ENCODE measurements around the gene TRIM41. TPM values are rescaled to one million over a fixed set of nuclear protein-coding genes. Genes with fewer than 3 reads are reported as not detected.

Gene TRIM41
- total and polyA plus RNA-seq, 9 of the 15 experiments (the other 6 are each of a cell fraction or from before 2014, with no cell fraction given), result 1.8 to 47.6 (median 20.9) TPM

GRCh38 chr5:181223058-181223728 lies at the start of gene TRIM41 (continued):
- TF ChIP-seq, protein P1, sequence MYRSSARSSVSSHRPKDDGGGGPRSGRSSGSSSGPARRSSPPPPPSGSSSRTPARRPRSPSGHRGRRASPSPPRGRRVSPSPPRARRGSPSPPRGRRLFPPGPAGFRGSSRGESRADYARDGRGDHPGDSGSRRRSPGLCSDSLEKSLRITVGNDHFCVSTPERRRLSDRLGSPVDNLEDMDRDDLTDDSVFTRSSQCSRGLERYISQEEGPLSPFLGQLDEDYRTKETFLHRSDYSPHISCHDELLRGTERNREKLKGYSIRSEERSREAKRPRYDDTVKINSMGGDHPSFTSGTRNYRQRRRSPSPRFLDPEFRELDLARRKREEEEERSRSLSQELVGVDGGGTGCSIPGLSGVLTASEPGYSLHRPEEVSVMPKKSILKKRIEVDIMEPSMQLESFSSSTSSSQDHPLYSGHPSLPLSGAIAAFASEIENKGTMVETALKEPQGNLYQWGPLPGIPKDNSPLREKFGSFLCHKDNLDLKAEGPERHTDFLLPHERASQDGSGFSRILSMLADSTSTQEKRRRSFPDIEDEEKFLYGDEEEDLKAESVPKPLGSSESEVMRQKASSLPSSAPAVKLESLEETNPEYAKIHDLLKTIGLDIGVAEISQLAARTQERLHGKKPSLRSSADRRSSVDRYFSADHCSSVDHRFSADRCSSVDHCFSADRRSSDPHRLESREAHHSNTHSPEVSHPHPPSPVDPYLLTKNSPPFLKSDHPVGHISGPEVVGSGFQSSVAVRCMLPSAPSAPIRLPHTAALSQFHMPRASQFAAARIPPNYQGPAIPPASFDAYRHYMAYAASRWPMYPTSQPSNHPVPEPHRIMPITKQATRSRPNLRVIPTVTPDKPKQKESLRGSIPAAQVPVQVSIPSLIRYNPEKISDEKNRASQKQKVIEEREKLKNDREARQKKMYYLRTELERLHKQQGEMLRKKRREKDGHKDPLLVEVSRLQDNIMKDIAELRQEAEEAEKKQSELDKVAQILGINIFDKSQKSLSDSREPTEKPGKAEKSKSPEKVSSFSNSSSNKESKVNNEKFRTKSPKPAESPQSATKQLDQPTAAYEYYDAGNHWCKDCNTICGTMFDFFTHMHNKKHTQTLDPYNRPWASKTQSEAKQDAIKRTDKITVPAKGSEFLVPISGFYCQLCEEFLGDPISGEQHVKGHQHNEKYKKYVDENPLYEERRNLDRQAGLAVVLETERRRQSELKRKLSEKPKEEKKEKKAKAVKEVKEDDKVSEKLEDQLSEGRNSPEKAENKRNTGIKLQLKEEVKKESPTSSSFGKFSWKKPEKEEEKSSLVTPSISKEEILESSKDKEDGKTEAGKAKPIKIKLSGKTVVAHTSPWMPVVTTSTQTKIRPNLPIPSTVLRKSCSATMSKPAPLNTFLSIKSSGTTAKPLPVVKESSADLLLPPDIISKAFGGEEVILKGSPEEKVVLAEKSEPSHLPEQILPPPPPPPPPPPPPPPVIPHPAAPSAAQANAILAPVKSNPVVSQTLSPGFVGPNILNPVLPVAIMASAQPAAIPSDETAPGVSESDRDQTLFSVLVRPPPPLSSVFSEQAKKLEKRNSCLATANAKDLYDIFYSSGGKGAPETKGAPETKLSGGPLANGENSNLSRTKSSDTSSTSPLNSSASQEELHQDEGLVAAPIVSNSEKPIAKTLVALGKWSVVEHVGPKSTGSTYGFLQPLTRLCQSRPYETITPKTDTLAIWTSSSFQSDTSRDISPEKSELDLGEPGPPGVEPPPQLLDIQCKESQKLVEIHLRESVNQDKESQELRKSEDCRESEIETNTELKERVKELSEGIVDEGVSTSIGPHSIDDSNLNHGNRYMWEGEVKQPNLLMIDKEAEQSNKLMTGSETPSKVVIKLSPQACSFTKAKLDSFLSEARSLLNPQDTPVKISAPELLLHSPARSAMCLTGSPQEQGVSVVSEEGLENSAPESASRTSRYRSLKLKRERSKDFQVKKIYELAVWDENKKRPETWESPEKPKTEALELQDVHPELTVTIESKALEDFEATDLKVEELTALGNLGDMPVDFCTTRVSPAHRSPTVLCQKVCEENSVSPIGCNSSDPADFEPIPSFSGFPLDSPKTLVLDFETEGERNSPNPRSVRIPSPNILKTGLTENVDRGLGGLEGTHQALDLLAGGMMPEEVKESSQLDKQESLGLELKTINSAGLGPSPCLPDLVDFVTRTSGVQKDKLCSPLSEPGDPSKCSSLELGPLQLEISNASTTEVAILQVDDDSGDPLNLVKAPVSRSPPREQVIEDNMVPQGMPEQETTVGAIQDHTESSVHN (IDR thresholded peaks at IDR 0.05; ENCODE audit: borderline replicate concordance in 1 of 2, low read depth in 1 of 2), result no peak
- TF ChIP-seq ZNF3 (CRISPR knock-in tag; IDR thresholded peaks at IDR 0.05) (no peak), CCAR2 (IDR thresholded peaks at IDR 0.05; ENCODE audit: low read depth, low read length) (no peak), CREM (IDR thresholded peaks at IDR 0.05; ENCODE audit: low read depth) (peak; percentile 74), ZBTB9 (CRISPR knock-in tag; IDR thresholded peaks at IDR 0.05) (peak; percentile 75; the same call in 1 of the 2 replicates), HNRNPH1 (optimal IDR thresholded peaks at IDR 0.05; ENCODE audit: low read depth, low read length) (no peak), ATF4 (CRISPR knock-in tag; IDR thresholded peaks at IDR 0.05) (no peak), BCL6 (CRISPR knock-in tag; IDR thresholded peaks at IDR 0.05) (no peak), CBX1 (IDR thresholded peaks at IDR 0.05; ENCODE audit: low read depth) (no peak; the same call in 1 of the 2 replicates), FOXK2 (conservative IDR thresholded peaks at IDR 0.05 in 1 of 2, IDR thresholded peaks at IDR 0.05 in 1 of 2; ENCODE audit: low read depth in 2 of 2) (peak; percentile 82 to 84), ZNF354B (CRISPR knock-in tag; IDR thresholded peaks at IDR 0.05) (no peak), RBM39 (optimal IDR thresholded peaks at IDR 0.05; ENCODE audit: low read depth, low read length) (peak; percentile 67), RBBP5 (IDR thresholded peaks at IDR 0.05; ENCODE audit: borderline replicate concordance, insufficient read depth, low read length, poor library complexity, severe bottlenecking) (peak; percentile 93), KAT2B (IDR thresholded peaks at IDR 0.05; ENCODE audit: low read depth, low read length) (no peak), TCF7 (IDR thresholded peaks at IDR 0.05; ENCODE audit: borderline replicate concordance) (no peak), MTF1 (CRISPR knock-in tag; IDR thresholded peaks at IDR 0.05; ENCODE audit: borderline replicate concordance) (no peak), SRSF7 (optimal IDR thresholded peaks at IDR 0.05; ENCODE audit: low read depth, low read length) (no peak)

Data from K562 (cell line).